CD4-positive, alpha-beta memory T cell (primary cell): Measurements from ENCODE around the gene RTP3. TPM values are rescaled to one million over a fixed set of nuclear protein-coding genes. Genes with fewer than 3 reads are reported as not detected.

ENCODE experiments used
- CTCF ChIA-PET: fragments of 350-600 bp; sonication (Branson Sonifier 250); formaldehyde crosslinking; loops from one replicate; lab custom pipeline; 2021; ENCODE audit warnings: inconsistent platforms; ENCODE audit not compliant: partially characterized antibody; lab: Charles Lee
- POLR2A ChIA-PET: fragments of 350-600 bp; sonication (Branson Sonifier 250); formaldehyde crosslinking; loops from one replicate; lab custom pipeline; 2021; ENCODE audit not compliant: partially characterized antibody; lab: Charles Lee
- DNase-seq, 5 donors: peaks; one replicate each; pipeline versions ENCODE4 v3.0.0 to v3.0.0-alpha.2; 2020 to 2022; ENCODE audit warnings: mixed read lengths in 1 of 5
- H3K27ac ChIP-seq: one replicate; pipeline ENCODE4 v1.7.0; 2013; ENCODE audit warnings: low read depth, low read length
- H3K27me3 ChIP-seq: 2 replicates; pipeline ENCODE4 v1.7.0; 2013; ENCODE audit warnings: mild to moderate bottlenecking, low read length, moderate library complexity; ENCODE audit not compliant: insufficient read depth
- H3K36me3 ChIP-seq: 2 replicates; pipeline ENCODE4 v1.7.0; 2013; ENCODE audit warnings: mild to moderate bottlenecking, low read length, moderate library complexity; ENCODE audit not compliant: insufficient read depth
- H3K4me1 ChIP-seq: 2 replicates; pipeline ENCODE4 v1.7.0; 2013; ENCODE audit warnings: mild to moderate bottlenecking, low read length, moderate library complexity; ENCODE audit not compliant: insufficient read depth
- H3K4me3 ChIP-seq, 2 donors: one replicate each; pipeline ENCODE4 v1.7.0; 2013; ENCODE audit warnings: low read length in 2 of 2, mild to moderate bottlenecking in 1 of 2
- H3K9me3 ChIP-seq, 2 donors: one replicate each; pipeline ENCODE4 v1.7.0; 2013; ENCODE audit warnings: low read length in 2 of 2, control low read depth in 1 of 2; ENCODE audit not compliant: control insufficient read depth in 1 of 2
- H3K27ac Mint-ChIP-seq, 7 donors: one replicate each; pipeline ENCODE4 v1.8.0; 2020 to 2021; ENCODE audit warnings: mixed read lengths in 7 of 7, mild to moderate bottlenecking in 6 of 7, inconsistent platforms in 3 of 7, moderate library complexity in 3 of 7
- H3K27me3 Mint-ChIP-seq, 2 donors: one replicate each; pipeline ENCODE4 v1.8.0; 2020 to 2021; ENCODE audit warnings: mixed read lengths in 2 of 2
- H3K36me3 Mint-ChIP-seq, 2 donors: one replicate each; pipeline ENCODE4 v1.8.0; 2020 to 2021; ENCODE audit warnings: mixed read lengths in 2 of 2, inconsistent platforms in 1 of 2, mild to moderate bottlenecking in 1 of 2
- H3K4me1 Mint-ChIP-seq, 4 donors: one replicate each; pipeline ENCODE4 v1.8.0; 2020 to 2021; ENCODE audit warnings: mixed read lengths in 4 of 4, mild to moderate bottlenecking in 1 of 4
- H3K4me3 Mint-ChIP-seq, 8 donors: one replicate each; pipeline ENCODE4 v1.8.0; 2020 to 2021; ENCODE audit warnings: mixed read lengths in 8 of 8, mild to moderate bottlenecking in 7 of 8, moderate library complexity in 6 of 8, inconsistent platforms in 3 of 8
- H3K9me3 Mint-ChIP-seq, 8 donors: one replicate each; pipeline ENCODE4 v1.8.0; 2020 to 2021; ENCODE audit warnings: mixed read lengths in 8 of 8, mild to moderate bottlenecking in 5 of 8, inconsistent platforms in 3 of 8, moderate library complexity in 1 of 8
- intact Hi-C: fragments of 100-400 bp; cut with micrococcal nuclease; formaldehyde crosslinking; loops from one replicate; pipeline ENCODE4 v1.15.1; 2023
- polyA plus RNA-seq, 2 donors: library from polyadenylated mRNA; unstranded; fragments of 300-500 nt; fragmentation: Illumina TruSeq; gene quantifications; one replicate each; pipeline ENCODE4 v1.2.3, GENCODE V29; 2021
- total RNA-seq, 2 experiments: library from RNA; stranded (reverse); gene quantifications; one replicate each; pipeline ENCODE4 v1.2.3, GENCODE V29; 2021

RTP3 gene
- total RNA-seq (not detected), polyA plus RNA-seq (not detected)

GRCh38 chr3:46497556-46498265, at the start of gene RTP3:
Gene RTP3, plus strand, starts transcription at chr3:46497976. Its CDS starts 87 bp downstream, at chr3:46498063.
- no peaks in the 10 kb centered on the region for H3K27me3 Mint-ChIP-seq
- peaks cover 2 to 13% (median 5%) of the 10 kb centered on the region in 4 donors for H3K4me1 Mint-ChIP-seq
- ChIA-PET POLR2A (interaction anchor here (0.9 to 1.1 kb wide), 2 partner anchors 61 to 132 kb away, joined by 3 to 4 read pairs; no protein-coding TSS in a partner anchor), CTCF (interaction anchor here (1.5 to 5.7 kb wide), 7 partner anchors 8 to 132 kb away, joined by 3 to 110 read pairs (median 30); no protein-coding TSS in a partner anchor)
- Histone ChIP-seq H3K9me3 (no peaks in the 10 kb centered on the region), H3K4me1 (peaks cover 10% of the 10 kb centered on the region), H3K36me3 (no peaks in the 10 kb centered on the region), H3K27ac (no peak within 1 kb of the TSS), H3K4me3 (no peak within 1 kb of the TSS), H3K27me3 (no peaks in the 10 kb centered on the region)
- no peaks in the 10 kb centered on the region for H3K36me3 Mint-ChIP-seq
- intact Hi-C loops, result no loop called here
- peak within 1 kb of the TSS in 2 of 7 donors; percentile 13 to 84 for H3K27ac Mint-ChIP-seq
- no peak for DNase-seq
- H3K9me3 Mint-ChIP-seq, result no peaks in the 10 kb centered on the region
- no peak within 1 kb of the TSS for H3K4me3 Mint-ChIP-seq

DNA sequence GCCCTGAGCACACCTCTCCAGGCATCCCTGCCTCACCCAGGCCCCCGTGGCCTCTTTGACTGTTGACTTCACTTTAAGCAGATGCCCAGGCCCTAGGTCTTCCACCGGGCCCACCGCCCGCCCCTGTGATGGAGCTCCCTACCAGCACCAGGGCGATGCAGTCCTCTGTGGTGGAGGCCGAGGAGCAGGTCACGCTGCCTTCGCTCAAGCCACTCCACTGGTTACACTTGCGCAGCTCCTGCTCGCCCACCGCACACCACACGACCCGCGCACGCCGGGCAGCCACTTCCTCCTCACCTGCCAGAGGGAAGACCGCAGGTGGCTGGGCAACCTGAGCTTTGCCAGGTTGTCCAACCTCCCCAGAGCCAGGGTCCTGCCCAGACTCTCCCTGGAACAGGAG, 49.1 kb upstream of the RTP3 start:
- H3K4me1 Mint-ChIP-seq, result peaks cover 0 to 3% (median under 1%) of the 10 kb centered on the region in 4 donors
- no peaks in the 10 kb centered on the region for H3K9me3 Mint-ChIP-seq
- no peaks in the 10 kb centered on the region for H3K36me3 Mint-ChIP-seq
- DNase-seq, result no peak
- Histone ChIP-seq H3K9me3 (no peaks in the 10 kb centered on the region), H3K36me3 (no peaks in the 10 kb centered on the region), H3K27ac (no peak overlapping the region), H3K4me3 (no peak overlapping the region), H3K27me3 (no peaks in the 10 kb centered on the region), H3K4me1 (no peaks in the 10 kb centered on the region)
- CTCF ChIA-PET, result no interaction called here
- no peak overlapping the region for H3K4me3 Mint-ChIP-seq
- POLR2A ChIA-PET, result no interaction called here
- no peak overlapping the region for H3K27ac Mint-ChIP-seq
- peaks cover 0 to 2% of the 10 kb centered on the region in 2 donors for H3K27me3 Mint-ChIP-seq
- intact Hi-C loops, result no loop called here

GRCh38 chr3:46449755-46450552, 47.8 kb upstream of the RTP3 start:
- Histone ChIP-seq H3K27me3 (no peaks in the 10 kb centered on the region), H3K9me3 (no peaks in the 10 kb centered on the region), H3K27ac (no peak overlapping the region), H3K4me3 (no peak overlapping the region), H3K36me3 (no peaks in the 10 kb centered on the region), H3K4me1 (no peaks in the 10 kb centered on the region)
- H3K9me3 Mint-ChIP-seq, result no peaks in the 10 kb centered on the region
- ChIA-PET CTCF (interaction anchor here (0.7 to 2.7 kb wide), 4 partner anchors 10 to 852 kb away, joined by 3 to 6 read pairs (median 3); no protein-coding TSS in a partner anchor), POLR2A (no interaction called here)
- no peaks in the 10 kb centered on the region for H3K36me3 Mint-ChIP-seq
- DNase-seq, result no peak
- H3K4me1 Mint-ChIP-seq, result peaks cover 0 to 6% (median 2%) of the 10 kb centered on the region in 4 donors
- no peak overlapping the region for H3K4me3 Mint-ChIP-seq
- peaks cover 0 to 2% of the 10 kb centered on the region in 2 donors for H3K27me3 Mint-ChIP-seq
- intact Hi-C loops, result no loop called here
- no peak overlapping the region for H3K27ac Mint-ChIP-seq

DNA sequence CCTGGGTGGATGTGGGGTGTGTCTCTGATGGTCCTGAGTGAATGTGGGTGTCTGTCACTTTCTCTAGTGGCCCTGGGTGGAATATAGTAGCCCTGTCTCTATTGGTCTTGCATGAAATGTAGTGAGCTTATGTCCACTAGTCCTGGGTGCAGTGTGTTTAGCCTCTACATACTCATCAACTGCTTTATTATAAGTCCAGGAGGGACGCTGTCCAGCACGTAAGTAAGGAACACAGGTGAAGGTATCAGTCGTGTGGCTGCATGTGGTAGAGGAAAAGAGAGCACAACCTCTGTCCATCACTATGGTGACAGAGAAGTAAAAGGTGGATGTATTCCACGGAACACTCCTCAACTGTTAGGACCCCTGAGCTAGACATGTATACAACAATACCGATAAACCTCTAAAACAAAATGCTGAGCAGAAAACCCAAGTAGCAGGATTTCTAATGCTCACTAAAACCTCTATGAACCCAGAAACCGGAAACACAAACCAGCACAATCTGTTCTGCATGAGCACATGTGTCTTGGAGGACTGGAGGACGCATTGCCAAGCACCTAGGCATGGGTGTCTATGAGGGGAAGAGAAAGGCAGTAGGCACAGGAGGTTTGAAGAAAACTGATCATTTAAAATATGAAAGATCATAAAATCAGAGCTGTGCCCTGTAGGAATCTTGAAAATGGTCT, 44.1 kb upstream of the RTP3 start:
- DNase-seq, result no peak
- Histone ChIP-seq H3K9me3 (no peaks in the 10 kb centered on the region), H3K4me1 (no peaks in the 10 kb centered on the region), H3K36me3 (no peaks in the 10 kb centered on the region), H3K4me3 (no peak overlapping the region), H3K27me3 (no peaks in the 10 kb centered on the region), H3K27ac (no peak overlapping the region)
- ChIA-PET CTCF (no interaction called here), POLR2A (no interaction called here)
- no peaks in the 10 kb centered on the region for H3K9me3 Mint-ChIP-seq
- peaks cover 0 to 6% (median 2%) of the 10 kb centered on the region in 4 donors for H3K4me1 Mint-ChIP-seq
- H3K27ac Mint-ChIP-seq, result peak overlapping the region in 2 of 7 donors; percentile 5 to 31
- H3K27me3 Mint-ChIP-seq, result peaks cover 0 to 2% of the 10 kb centered on the region in 2 donors
- no peak overlapping the region for H3K4me3 Mint-ChIP-seq
- H3K36me3 Mint-ChIP-seq, result no peaks in the 10 kb centered on the region
- intact Hi-C loops, result no loop called here

DNA sequence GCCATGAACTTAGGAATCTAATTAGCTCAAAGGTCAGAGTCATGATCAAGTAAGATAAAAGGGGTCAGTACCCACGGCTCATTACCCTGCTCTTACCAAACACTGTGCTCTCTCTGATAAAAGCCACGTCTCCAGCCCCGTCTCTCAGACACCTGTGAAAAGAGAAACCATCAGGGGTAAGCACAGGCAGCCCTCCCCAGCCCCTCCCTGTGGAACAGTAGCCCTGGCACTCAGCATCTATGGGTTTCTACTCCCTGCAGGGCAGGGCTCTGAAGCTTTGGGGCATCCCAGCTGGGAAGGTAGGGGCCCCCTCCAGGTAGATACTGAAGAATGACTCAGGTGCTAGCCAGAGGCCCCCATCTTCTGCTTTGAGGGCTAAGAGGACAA, 43.6 kb upstream of the RTP3 start:
- intact Hi-C loops, result no loop called here
- Histone ChIP-seq H3K27me3 (no peaks in the 10 kb centered on the region), H3K4me1 (no peaks in the 10 kb centered on the region), H3K36me3 (no peaks in the 10 kb centered on the region), H3K4me3 (no peak overlapping the region), H3K27ac (no peak overlapping the region), H3K9me3 (no peaks in the 10 kb centered on the region)
- Mint-ChIP-seq H3K4me1 (peaks cover 0 to 6% (median 2%) of the 10 kb centered on the region in 4 donors), H3K9me3 (no peaks in the 10 kb centered on the region), H3K4me3 (no peak overlapping the region), H3K27me3 (peaks cover 0 to 2% of the 10 kb centered on the region in 2 donors), H3K27ac (no peak overlapping the region), H3K36me3 (no peaks in the 10 kb centered on the region)
- POLR2A ChIA-PET, result no interaction called here
- CTCF ChIA-PET, result no interaction called here
- no peak for DNase-seq

DNA sequence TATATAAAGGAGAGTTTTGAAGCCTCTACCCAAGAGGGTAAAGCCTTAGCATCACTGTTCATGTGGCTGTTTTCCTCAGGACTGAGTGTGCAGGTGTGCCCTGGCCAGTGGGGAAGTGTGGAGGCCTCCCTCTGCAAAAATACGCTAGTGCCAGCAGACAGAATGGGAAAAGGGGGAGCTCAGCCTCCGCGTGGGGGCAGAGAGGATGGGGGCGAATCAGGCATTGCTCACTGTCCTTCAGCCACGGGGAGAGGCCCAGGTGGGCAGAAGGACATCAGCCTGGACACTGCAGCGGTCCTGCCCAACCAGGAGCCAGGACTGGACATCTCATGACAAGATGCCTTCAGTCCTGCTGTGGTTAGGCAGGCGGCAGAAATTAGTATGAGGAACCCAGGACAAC, 43.2 kb upstream of the RTP3 start:
- H3K9me3 Mint-ChIP-seq, result no peaks in the 10 kb centered on the region
- intact Hi-C loops, result no loop called here
- H3K36me3 ChIP-seq, result no peaks in the 10 kb centered on the region
- H3K36me3 Mint-ChIP-seq, result no peaks in the 10 kb centered on the region
- H3K27ac ChIP-seq, result no peak overlapping the region
- no peak overlapping the region for H3K4me3 Mint-ChIP-seq
- no peaks in the 10 kb centered on the region for H3K9me3 ChIP-seq
- ChIA-PET POLR2A (no interaction called here), CTCF (no interaction called here)
- no peak for DNase-seq
- H3K27me3 ChIP-seq, result no peaks in the 10 kb centered on the region
- H3K27me3 Mint-ChIP-seq, result peaks cover 0 to 4% of the 10 kb centered on the region in 2 donors
- no peaks in the 10 kb centered on the region for H3K4me1 ChIP-seq
- H3K4me3 ChIP-seq, result no peak overlapping the region
- H3K4me1 Mint-ChIP-seq, result peaks cover 0 to 6% (median 2%) of the 10 kb centered on the region in 4 donors
- H3K27ac Mint-ChIP-seq, result no peak overlapping the region
